Brain microvascular endothelial cell (primary cell): Measurements from ENCODE around the gene PEX5L.
"Not testable (repeated sequence)": the region's sequence is repeated elsewhere in the genome, so short reads cannot be mapped to it uniquely, and the experiment has no call there.

Experiments used
- DNase-seq: peaks from one replicate; pipeline ENCODE4 v3.0.0-alpha.2; 2020
- H3K27ac ChIP-seq: fragments of 250-450 bp; sonication (Bioruptor Pico); 2 replicates; pipeline ENCODE4 v1.5.1; 2020; ENCODE audit warnings: mild to moderate bottlenecking, moderate library complexity
- H3K27me3 ChIP-seq: fragments of 250-450 bp; sonication (Bioruptor Pico); replicated peaks from 2 replicates; pipeline ENCODE4 v1.5.1; 2020; ENCODE audit warnings: mild to moderate bottlenecking
- H3K36me3 ChIP-seq: fragments of 250-450 bp; sonication (Bioruptor Pico); replicated peaks from 2 replicates; pipeline ENCODE4 v1.5.1; 2020; ENCODE audit warnings: mild to moderate bottlenecking
- H3K4me3 ChIP-seq: 2 replicates; pipeline ENCODE4 v1.5.1; 2011; ENCODE audit warnings: low read depth, mild to moderate bottlenecking, control low read depth, low read length, moderate library complexity
- CTCF ChIP-seq: IDR thresholded peaks from 2 replicates; pipeline ENCODE4 v1.5.1; 2011; ENCODE audit warnings: low read depth, mild to moderate bottlenecking, moderate library complexity, low read length, control low read depth, inconsistent platforms; ENCODE audit errors: missing control alignments
- in situ Hi-C: cut with HindIII; loops from 2 replicates; pipeline ENCODE4 v1.10.0; 2017; ENCODE audit warnings: low sequenced_read_pairs, low pct_ligation_motif_present

Gene PEX5L

GRCh38 chr3:180011927-180012326, 24.8 kb downstream of the PEX5L start:
- in situ Hi-C loops: no loop called here
- no peak for TF ChIP-seq CTCF
- no peak for DNase-seq
- no peaks in the 10 kb centered on the region for H3K36me3 ChIP-seq
- no peak overlapping the region for H3K27ac ChIP-seq
- no peak overlapping the region for H3K4me3 ChIP-seq
- no peaks in the 10 kb centered on the region for H3K27me3 ChIP-seq

- H3K27ac ChIP-seq, H3K4me3 ChIP-seq, H3K36me3 ChIP-seq, in situ Hi-C loops, H3K27me3 ChIP-seq, DNase-seq: not testable (repeated sequence)
These were observed 28.4 kb downstream of the PEX5L start for GRCh38 chr3:180008318-180008717.

GRCh38 chr3:180004542-180004941, 32.2 kb downstream of the PEX5L start:
- H3K4me3 ChIP-seq: no peak overlapping the region
- in situ Hi-C loops: no loop called here
- no peak overlapping the region for H3K27ac ChIP-seq

GRCh38 chr3:180002006-180002405, 34.7 kb downstream of the PEX5L start:
- TF ChIP-seq CTCF: no peak
- in situ Hi-C loops: no loop called here
- H3K27ac ChIP-seq: no peak overlapping the region
- H3K4me3 ChIP-seq: no peak overlapping the region
- no peaks in the 10 kb centered on the region for H3K27me3 ChIP-seq
- DNase-seq: no peak
- H3K36me3 ChIP-seq: no peaks in the 10 kb centered on the region

More at GRCh38 chr3:180004542-180004941, 32.2 kb downstream of the PEX5L start:
- H3K36me3 ChIP-seq: no peaks in the 10 kb centered on the region
- no peak for TF ChIP-seq CTCF
- DNase-seq: no peak
- no peaks in the 10 kb centered on the region for H3K27me3 ChIP-seq

- no peak for DNase-seq
- H3K4me3 ChIP-seq: no peak overlapping the region
- TF ChIP-seq CTCF: no peak
- no peaks in the 10 kb centered on the region for H3K36me3 ChIP-seq
- no peak overlapping the region for H3K27ac ChIP-seq
- H3K27me3 ChIP-seq: no peaks in the 10 kb centered on the region
- in situ Hi-C loops: no loop called here
These were observed 36.2 kb downstream of the PEX5L start for GRCh38 chr3:180000500-180000899.

GRCh38 chr3:179995406-179995805, 41.3 kb downstream of the PEX5L start:
- Histone ChIP-seq H3K4me3 (no peak overlapping the region), H3K27me3 (no peaks in the 10 kb centered on the region), H3K36me3 (no peaks in the 10 kb centered on the region), H3K27ac (no peak overlapping the region)
- no peak for TF ChIP-seq CTCF
- no peak for DNase-seq
- in situ Hi-C loops: no loop called here
